MCF 10A (cell line): ENCODE measurements around the gene RAB13. TPM values are rescaled to one million over a fixed set of nuclear protein-coding genes. Genes with fewer than 3 reads are reported as not detected.

ENCODE experiments used
- BruUV-seq: library from RNA; stranded (reverse); fragments of 400-500 nt; replicated peaks from 2 replicates; lab custom pipeline; 2021; lab: Mats Ljungman, UMichigan
- CTCF ChIA-PET: fragments of 300-600 bp; sonication (Branson Sonifier 250); formaldehyde crosslinking; extraction: SDS; loops from one replicate; lab custom pipeline; 2021; ENCODE audit warnings: antibody characterized with exemption, inconsistent platforms; lab: Yijun Ruan, JAX
- POLR2A ChIA-PET: fragments of 300-600, 350-650 bp; sonication (Branson Sonifier 250); formaldehyde crosslinking; extraction: SDS; loops from one replicate; lab custom pipeline; 2020; ENCODE audit warnings: antibody characterized with exemption, inconsistent platforms; lab: Yijun Ruan, JAX
- DNase-seq: peaks from one replicate; pipeline ENCODE4 v3.0.0-alpha.2; 2018; ENCODE audit not compliant: unreplicated experiment
- H3K27ac Mint-ChIP-seq: one replicate; pipeline ENCODE4 v1.8.0; 2022; ENCODE audit warnings: mild to moderate bottlenecking, low read depth, mixed read lengths; ENCODE audit not compliant: unreplicated experiment
- H3K27me3 Mint-ChIP-seq: one replicate; pipeline ENCODE4 v1.8.0; 2022; ENCODE audit warnings: mixed read lengths; ENCODE audit not compliant: insufficient read depth, unreplicated experiment
- H3K36me3 Mint-ChIP-seq: one replicate; pipeline ENCODE4 v1.8.0; 2022; ENCODE audit warnings: mild to moderate bottlenecking, moderate library complexity, mixed read lengths; ENCODE audit not compliant: insufficient read depth, unreplicated experiment
- H3K4me1 Mint-ChIP-seq: one replicate; pipeline ENCODE4 v1.8.0; 2022; ENCODE audit warnings: mixed read lengths; ENCODE audit not compliant: insufficient read depth, unreplicated experiment
- H3K4me3 Mint-ChIP-seq: one replicate; pipeline ENCODE4 v1.8.0; 2022; ENCODE audit warnings: mild to moderate bottlenecking, moderate library complexity, mixed read lengths; ENCODE audit not compliant: unreplicated experiment
- H3K9me3 Mint-ChIP-seq: one replicate; pipeline ENCODE4 v1.8.0; 2022; ENCODE audit warnings: mixed read lengths; ENCODE audit not compliant: unreplicated experiment
- CTCF ChIP-seq: fragments of 200-600 bp; IDR thresholded peaks from one replicate; pipeline ENCODE4 v1.8.0; 2022; ENCODE audit warnings: antibody characterized with exemption, mild to moderate bottlenecking; ENCODE audit not compliant: unreplicated experiment
- intact Hi-C: fragments of 100-400 bp; cut with micrococcal nuclease; formaldehyde crosslinking; loops from 2 replicates; pipeline ENCODE4 v1.14.1; 2022
- total RNA-seq: library from RNA; stranded (reverse); gene quantifications from 2 replicates; pipeline ENCODE4 v1.2.3, GENCODE V29; 2022

RAB13 gene
- total RNA-seq, 1 experiment from 2014 or later = 71.6 TPM

DNA sequence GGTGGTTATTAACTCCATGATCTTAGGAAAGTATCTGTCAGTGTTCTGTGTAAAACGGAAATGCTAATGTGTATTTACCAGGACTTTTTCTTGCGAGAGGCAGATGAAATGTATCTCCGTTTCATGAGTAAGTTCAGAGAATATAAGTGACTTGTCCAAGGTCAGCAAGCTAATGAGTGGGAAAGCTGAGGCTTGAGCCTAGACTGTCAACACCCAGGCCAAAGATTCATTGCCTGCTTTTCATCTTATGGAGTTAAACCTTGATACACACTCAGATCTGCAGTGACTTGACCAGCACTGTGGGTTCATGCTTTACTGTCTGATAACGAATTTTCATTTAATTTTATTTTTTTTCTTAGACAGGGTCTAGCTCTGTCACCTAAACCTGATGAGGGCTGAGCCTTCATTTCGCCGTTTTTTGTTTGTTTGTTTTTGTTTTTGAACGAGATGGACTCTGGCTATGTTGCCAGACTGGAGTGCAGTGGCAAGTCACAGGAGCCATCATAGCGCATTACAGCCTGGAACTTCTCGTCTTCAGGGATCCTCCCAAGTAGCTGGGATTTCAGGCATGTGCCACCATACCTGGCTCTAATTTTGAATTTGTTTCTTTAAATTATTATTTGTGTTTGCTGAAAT lies 7.7 kb downstream of the RAB13 start:
- POLR2A ChIA-PET = interaction anchor here (0.7 to 9.6 kb wide), 30 partner anchors 12 to 1151 kb away, joined by 3 to 647 read pairs (median 5); partner anchors contain the start of genes CHTOP, CREB3L4, CRTC2 and DENND4B
- CTCF ChIA-PET = interaction anchor here (0.6 to 5.2 kb wide), 16 partner anchors 10 to 1499 kb away, joined by 3 to 64 read pairs (median 4); partner anchors contain the start of genes CREB3L4, DENND4B, GATAD2B and RAB13
- no TSS peak for BruUV-seq
- intact Hi-C loops = no loop called here
- TF ChIP-seq CTCF = no peak
- Mint-ChIP-seq H3K9me3 (no peaks in the 10 kb centered on the region), H3K27me3 (no peaks in the 10 kb centered on the region), H3K4me1 (peaks cover 23% of the 10 kb centered on the region), H3K27ac (peak overlapping the region; percentile 96), H3K36me3 (peaks cover 55% of the 10 kb centered on the region), H3K4me3 (peak overlapping the region; percentile 98)
- DNase-seq = no peak

GRCh38 chr1:153977250-153978240 lies 8.6 kb downstream of the RAB13 start, which contains the start of gene JTB:
Gene JTB (minus strand): TSS chr1:153977674. CDS start chr1:153977252, 422 bp downstream.
- Mint-ChIP-seq H3K36me3 (peaks cover 63% of the 10 kb centered on the region), H3K9me3 (no peaks in the 10 kb centered on the region), H3K4me1 (peaks cover 23% of the 10 kb centered on the region), H3K27ac (peak within 1 kb of the TSS; percentile 96), H3K27me3 (no peaks in the 10 kb centered on the region), H3K4me3 (peak within 1 kb of the TSS; percentile 98)
- ChIA-PET POLR2A (interaction anchor here (0.6 to 9.6 kb wide), 51 partner anchors 13 to 1152 kb away, joined by 3 to 647 read pairs (median 4); partner anchors contain the start of genes CHTOP, CREB3L4, CRTC2 and DENND4B), CTCF (interaction anchor here (0.6 to 5.2 kb wide), 16 partner anchors 11 to 1498 kb away, joined by 3 to 64 read pairs (median 5); partner anchors contain the start of genes CREB3L4, DENND4B, GATAD2B and RAB13)
- no peak for TF ChIP-seq CTCF
- TSS peak; percentile 62 for BruUV-seq
- DNase-seq = peak; percentile 93
- intact Hi-C loops = no loop called here

DNA sequence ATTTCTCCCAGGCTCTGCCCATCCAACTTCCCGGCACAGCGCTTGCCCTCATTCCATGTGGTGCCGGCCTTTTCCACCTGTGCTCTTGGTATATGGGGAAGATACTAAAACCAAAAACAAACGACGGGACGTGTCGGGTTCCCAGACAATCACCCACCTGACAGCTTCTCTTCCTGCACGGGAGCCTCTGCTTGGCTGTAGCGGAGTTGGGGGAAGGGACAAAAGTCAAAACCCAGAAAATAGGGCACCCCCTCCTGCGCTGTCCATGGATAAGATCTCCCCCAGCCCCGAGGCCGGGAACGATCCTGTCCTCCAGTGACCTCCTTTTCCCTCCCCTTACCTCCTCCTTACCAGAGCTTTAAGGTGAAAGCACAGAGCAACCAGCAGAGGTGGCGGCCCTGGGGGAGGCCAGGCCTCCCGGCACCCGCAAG lies 9.3 kb downstream of the RAB13 start:
- no TSS peak for BruUV-seq
- peak; percentile 26 for DNase-seq
- intact Hi-C loops = no loop called here
- peak overlapping the region; percentile 96 for H3K27ac Mint-ChIP-seq
- no peaks in the 10 kb centered on the region for H3K9me3 Mint-ChIP-seq
- no peaks in the 10 kb centered on the region for H3K27me3 Mint-ChIP-seq
- ChIA-PET POLR2A (interaction anchor here (0.5 to 9.6 kb wide), 41 partner anchors 14 to 1149 kb away, joined by 3 to 647 read pairs (median 4); partner anchors contain the start of genes CHTOP, CREB3L4, CRTC2 and DENND4B), CTCF (interaction anchor here (0.6 to 5.2 kb wide), 7 partner anchors 10 to 1019 kb away, joined by 3 to 64 read pairs (median 6); partner anchors contain the start of genes CREB3L4, RAB13 and RPS27)
- H3K4me3 Mint-ChIP-seq = peak overlapping the region; percentile 98
- H3K36me3 Mint-ChIP-seq = peaks cover 64% of the 10 kb centered on the region
- peaks cover 23% of the 10 kb centered on the region for H3K4me1 Mint-ChIP-seq
- no peak for TF ChIP-seq CTCF
